HG03378 (cell line): ENCODE data around the gene TCERG1L.
"Not testable (repeated sequence)": the region's sequence is repeated elsewhere in the genome, so short reads cannot be mapped to it uniquely, and the experiment has no call there.

Source experiments
- ATAC-seq: cut with Tn5 transposase; IDR thresholded peaks from one replicate; pipeline ENCODE4 v1.9.1; 2021; ENCODE audit warnings: mild to moderate bottlenecking, moderate library complexity; ENCODE audit not compliant: unreplicated experiment

The TCERG1L gene

GRCh38 chr10:131250454-131251145 lies 60.9 kb downstream of the TCERG1L start:
- no peak for ATAC-seq

- no peak for ATAC-seq
These were observed 61.6 kb downstream of the TCERG1L start for GRCh38 chr10:131249955-131250344.

GRCh38 chr10:131249238-131249954 lies 62.1 kb downstream of the TCERG1L start:
- no peak for ATAC-seq

GRCh38 chr10:131248376-131249165 lies 63.0 kb downstream of the TCERG1L start:
- ATAC-seq = no peak

GRCh38 chr10:131247873-131248272 lies 63.6 kb downstream of the TCERG1L start:
- ATAC-seq = no peak

- no peak for ATAC-seq
These were observed 64.7 kb downstream of the TCERG1L start for GRCh38 chr10:131246775-131247174.

- ATAC-seq = no peak
These were observed 65.4 kb downstream of the TCERG1L start for GRCh38 chr10:131246089-131246488.

GRCh38 chr10:131245475-131246059 lies 66.0 kb downstream of the TCERG1L start:
- no peak for ATAC-seq

GRCh38 chr10:131244836-131245235 lies 66.7 kb downstream of the TCERG1L start:
- ATAC-seq = no peak

- no peak for ATAC-seq
These were observed 68.4 kb downstream of the TCERG1L start for GRCh38 chr10:131243076-131243475.

GRCh38 chr10:131242007-131242406 lies 69.5 kb downstream of the TCERG1L start:
- ATAC-seq = no peak

GRCh38 chr10:131240691-131241090 lies 70.8 kb downstream of the TCERG1L start:
- no peak for ATAC-seq

GRCh38 chr10:131239926-131240325 lies 71.6 kb downstream of the TCERG1L start:
- no peak for ATAC-seq

- no peak for ATAC-seq
These were observed 72.1 kb downstream of the TCERG1L start for GRCh38 chr10:131239450-131239849.

GRCh38 chr10:131238669-131239280 lies 72.7 kb downstream of the TCERG1L start:
- no peak for ATAC-seq

- ATAC-seq = no peak
These were observed 73.4 kb downstream of the TCERG1L start for GRCh38 chr10:131237991-131238651.

GRCh38 chr10:131234606-131235005 lies 76.9 kb downstream of the TCERG1L start:
- not testable (repeated sequence) for ATAC-seq

- no peak for ATAC-seq
These were observed 77.8 kb downstream of the TCERG1L start for GRCh38 chr10:131233611-131234258.

- ATAC-seq = no peak
These were observed 79.5 kb downstream of the TCERG1L start for GRCh38 chr10:131231965-131232541.
